Retinal pigment epithelial cell (primary cell): Measurements from ENCODE around the gene COX7A1.
"Not testable (repeated sequence)": the region's sequence is repeated elsewhere in the genome, so short reads cannot be mapped to it uniquely, and the experiment has no call there.

ENCODE experiments used
- DNase-seq: peaks from one replicate; pipeline ENCODE4 v3.0.0-alpha.2; 2010; ENCODE audit warnings: low read depth
- H3K4me3 ChIP-seq: 2 replicates; pipeline ENCODE4 v1.5.1; 2011; ENCODE audit warnings: mild to moderate bottlenecking, low read length, control low read depth, moderate library complexity
- TF ChIP-seq, protein P1 (sequence below): conservative IDR thresholded peaks from 2 replicates; pipeline ENCODE4 v1.5.1; 2011; ENCODE audit warnings: low read depth, low read length, control low read depth, inconsistent platforms

COX7A1 gene

DNA sequence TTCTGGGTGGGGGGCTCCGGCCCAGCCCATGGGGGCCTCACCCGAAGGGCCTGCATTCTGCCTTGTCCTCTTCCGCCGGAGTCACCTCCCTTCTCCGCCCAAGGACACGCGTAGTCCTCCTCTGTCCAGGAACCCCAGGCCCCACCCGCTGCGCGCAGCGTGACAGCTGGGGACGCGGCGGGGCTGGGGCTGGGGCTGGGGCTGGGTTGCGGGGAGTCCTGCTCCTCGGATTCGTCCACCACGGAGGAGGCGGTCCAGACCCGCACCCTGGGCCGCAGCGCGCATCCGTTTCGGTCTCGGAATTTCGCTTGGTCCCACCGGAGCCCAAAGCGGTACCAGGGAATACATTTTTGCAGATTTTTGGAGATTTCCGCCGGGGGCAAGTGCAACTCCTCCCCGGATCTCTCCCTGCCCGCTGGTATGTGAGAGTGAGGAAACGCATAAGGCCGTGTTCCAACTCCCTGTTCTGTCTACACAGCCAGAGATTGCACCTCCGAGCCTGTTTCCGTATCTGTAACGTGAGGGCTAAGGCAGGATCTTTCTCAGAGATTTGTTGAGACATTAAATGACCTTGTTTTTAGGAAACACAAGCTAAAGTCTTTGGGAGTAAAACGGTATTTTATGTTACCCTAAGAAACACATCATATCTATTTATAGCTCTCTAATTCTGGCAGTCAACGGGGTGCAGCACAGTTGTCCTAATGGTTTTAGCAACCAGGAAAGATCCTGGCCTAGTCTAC lies at the start of gene COX7A1:
Gene COX7A1, minus strand, starts transcription at position 96 of the 740 bp plus-strand sequence. Its CDS starts 40 bp downstream, at position 56.
- H3K4me3 ChIP-seq, result peak within 1 kb of the TSS; percentile 21
- TF ChIP-seq, protein P1, sequence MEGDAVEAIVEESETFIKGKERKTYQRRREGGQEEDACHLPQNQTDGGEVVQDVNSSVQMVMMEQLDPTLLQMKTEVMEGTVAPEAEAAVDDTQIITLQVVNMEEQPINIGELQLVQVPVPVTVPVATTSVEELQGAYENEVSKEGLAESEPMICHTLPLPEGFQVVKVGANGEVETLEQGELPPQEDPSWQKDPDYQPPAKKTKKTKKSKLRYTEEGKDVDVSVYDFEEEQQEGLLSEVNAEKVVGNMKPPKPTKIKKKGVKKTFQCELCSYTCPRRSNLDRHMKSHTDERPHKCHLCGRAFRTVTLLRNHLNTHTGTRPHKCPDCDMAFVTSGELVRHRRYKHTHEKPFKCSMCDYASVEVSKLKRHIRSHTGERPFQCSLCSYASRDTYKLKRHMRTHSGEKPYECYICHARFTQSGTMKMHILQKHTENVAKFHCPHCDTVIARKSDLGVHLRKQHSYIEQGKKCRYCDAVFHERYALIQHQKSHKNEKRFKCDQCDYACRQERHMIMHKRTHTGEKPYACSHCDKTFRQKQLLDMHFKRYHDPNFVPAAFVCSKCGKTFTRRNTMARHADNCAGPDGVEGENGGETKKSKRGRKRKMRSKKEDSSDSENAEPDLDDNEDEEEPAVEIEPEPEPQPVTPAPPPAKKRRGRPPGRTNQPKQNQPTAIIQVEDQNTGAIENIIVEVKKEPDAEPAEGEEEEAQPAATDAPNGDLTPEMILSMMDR, result no peak
- no peak for DNase-seq

DNA sequence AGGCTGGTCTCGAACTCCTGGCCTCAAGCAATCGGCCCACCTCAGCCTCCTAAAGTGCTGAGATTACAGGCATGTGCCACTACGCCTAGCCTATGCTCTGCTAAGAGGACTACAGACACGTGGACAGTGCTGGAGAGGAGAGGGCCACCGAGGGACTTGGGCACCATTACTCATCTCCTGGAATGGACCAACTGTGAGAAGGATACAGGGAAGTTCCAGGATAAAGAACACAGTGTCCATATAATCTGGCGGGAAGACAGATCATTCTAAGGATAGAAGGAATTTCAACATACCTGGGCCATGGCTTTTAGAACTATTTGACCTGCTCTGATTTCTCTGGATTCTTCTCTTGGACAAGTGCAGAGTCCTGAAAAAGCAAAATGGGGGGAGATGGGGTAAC lies 49.4 kb upstream of the COX7A1 start:
- no peak for DNase-seq
- TF ChIP-seq, protein P1, result no peak
- H3K4me3 ChIP-seq, result no peak overlapping the region

DNA sequence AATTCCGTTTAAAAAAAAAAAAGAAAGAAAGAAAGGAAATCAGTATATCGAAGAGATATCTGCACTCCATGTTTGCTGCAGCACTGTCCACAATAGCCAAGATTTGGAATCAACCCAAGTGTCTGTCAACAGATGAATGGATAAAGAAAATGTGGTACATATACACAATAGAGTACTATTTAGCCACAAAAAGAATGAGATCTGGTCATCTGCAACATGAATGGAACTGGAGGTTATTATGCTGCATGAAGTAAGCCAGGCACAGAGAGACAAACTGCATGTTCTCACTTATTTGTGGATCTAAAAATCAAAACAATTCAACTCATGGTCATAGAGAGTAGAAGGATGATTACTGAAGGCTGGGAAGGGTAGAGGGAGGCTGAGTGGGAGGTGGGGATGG lies 45.9 kb upstream of the COX7A1 start:
- TF ChIP-seq, protein P1, result no peak
- H3K4me3 ChIP-seq, result no peak overlapping the region
- no peak for DNase-seq

DNA sequence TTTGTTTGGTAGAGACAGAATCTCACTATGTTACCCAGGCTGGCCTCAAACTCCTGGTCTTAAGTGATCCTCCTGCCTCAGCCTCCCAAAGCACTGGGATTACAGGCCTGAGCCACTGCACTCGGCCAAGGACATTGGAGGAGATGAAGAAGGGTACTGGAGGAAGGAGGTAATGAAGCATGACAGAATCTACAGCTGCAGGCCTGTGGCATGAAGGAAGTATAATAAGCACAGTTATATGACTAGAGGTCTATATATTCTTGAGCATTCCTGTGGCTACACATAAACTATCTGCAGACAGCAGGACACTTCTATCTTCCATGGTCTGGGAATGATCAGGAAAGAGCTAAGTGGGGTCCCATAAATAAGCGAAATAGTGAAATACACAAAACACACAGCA lies 44.0 kb upstream of the COX7A1 start:
- no peak for DNase-seq
- TF ChIP-seq, protein P1, result no peak
- no peak overlapping the region for H3K4me3 ChIP-seq

DNA sequence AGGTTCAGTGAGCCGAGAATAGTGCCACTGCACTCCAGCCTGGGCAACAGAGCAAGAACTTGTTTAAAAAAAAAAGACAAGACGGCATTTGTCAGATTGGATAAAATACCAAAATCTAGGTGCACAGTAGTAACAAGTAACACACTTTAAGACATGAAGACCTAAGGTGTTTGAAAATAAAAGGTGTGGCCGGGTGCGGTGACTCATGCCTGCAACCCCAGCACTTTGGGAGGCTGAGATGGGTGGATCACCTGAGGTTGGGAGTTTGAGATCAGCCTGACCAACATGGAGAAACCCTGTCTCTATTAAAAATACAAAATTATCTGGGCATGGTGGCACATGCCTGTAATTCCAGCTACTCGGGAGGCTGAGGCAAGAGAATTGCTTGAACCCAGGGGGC lies 34.5 kb upstream of the COX7A1 start:
- not testable (repeated sequence) for DNase-seq, H3K4me3 ChIP-seq

DNA sequence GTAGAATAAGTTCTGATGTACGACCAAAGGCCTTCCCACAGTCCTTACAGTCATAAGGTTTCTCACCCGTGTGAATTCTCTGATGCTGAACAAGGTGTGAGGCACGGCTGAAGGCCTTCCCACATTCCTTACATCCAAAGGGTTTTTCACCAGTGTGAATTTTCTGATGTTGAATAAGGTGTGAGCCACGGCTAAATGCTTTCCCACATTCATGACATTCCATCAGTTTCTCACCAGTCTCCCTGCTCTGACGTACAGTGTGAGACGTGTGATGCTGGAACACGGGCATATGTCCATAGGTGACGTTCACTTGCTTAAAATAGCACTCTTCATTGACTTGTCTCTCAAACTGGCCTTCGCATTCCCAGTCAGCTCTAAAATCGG lies 31.0 kb upstream of the COX7A1 start:
- DNase-seq, result peak; percentile 93
- TF ChIP-seq, protein P1, result no peak
- H3K4me3 ChIP-seq, result no peak overlapping the region

DNA sequence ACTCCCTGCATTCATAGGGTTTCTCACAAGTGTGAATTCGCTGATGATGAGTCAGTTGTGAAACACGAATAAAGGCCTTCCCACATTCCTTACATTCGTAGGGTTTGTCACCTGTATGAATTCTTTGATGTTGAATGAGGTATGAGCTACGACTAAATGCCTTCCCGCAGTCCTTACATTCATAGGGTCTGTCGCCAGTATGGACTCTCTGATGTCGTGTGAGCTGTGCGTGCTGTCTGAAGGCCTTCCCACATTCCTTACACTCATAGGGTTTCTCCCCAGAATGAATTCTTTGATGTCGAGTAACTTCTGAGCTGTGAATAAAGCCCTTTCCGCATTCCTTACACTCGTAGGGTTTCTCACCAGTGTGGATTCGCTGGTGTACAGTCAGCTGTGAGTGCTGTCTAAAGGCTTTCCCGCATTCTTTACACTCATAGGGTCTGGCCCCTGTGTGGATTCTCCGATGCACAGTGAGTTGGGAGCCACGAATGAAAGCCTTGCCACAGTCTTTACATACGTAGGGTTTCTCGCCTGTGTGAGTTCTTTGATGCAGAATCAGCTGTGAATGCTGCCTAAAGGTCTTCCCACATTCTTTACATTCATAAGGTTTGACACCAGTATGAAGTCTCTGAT lies 30.5 kb upstream of the COX7A1 start:
- DNase-seq, result peak; percentile 87
- TF ChIP-seq, protein P1, result no peak

DNA sequence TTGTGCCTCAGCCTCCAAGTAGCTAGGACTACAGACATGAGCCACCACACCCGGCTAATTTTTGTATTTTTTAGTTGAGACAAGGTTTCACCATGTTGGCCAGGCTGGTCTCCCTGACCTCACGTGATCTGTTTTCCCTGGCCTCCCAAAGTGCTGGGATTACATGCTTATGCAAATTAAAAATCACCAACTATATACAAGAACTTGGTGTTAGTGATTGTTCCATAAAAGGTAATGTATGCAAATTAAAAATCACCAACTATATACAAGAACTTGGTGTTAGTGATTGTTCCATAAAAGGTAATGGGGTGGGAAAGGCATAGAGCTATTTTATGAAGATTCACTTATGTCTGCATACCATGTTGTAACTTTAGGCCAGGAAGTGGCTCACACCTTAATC lies 26.8 kb upstream of the COX7A1 start:
- H3K4me3 ChIP-seq, DNase-seq: not testable (repeated sequence)

More for the DNA sequence above, 30.5 kb upstream of the COX7A1 start:
- no peak overlapping the region for H3K4me3 ChIP-seq

DNA sequence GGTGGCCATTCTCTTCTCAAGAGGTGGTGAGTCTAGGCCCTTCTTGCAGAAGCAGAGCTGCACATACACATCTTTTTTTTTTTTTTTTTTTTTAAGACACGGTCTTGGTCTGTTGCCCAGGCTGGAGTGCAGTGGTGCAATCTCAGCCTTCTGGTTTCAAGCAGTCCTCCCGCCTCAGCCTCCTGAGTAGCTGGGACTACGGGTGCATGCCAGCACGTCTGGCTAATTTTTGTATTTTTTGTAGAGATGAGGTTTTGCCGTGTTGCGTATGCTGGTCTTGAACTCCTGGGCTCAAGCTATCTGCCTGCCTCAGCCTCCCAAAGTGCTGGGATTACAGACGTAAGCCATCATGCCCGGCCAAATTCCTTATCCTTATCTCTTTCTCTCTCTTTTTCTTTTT lies 21.6 kb upstream of the COX7A1 start:
- H3K4me3 ChIP-seq, DNase-seq: not testable (repeated sequence)
